Panc1 (cell line): ENCODE data around the gene DNAJA3. TPM values are rescaled to one million over a fixed set of nuclear protein-coding genes. Genes with fewer than 3 reads are reported as not detected.

Experiments
- ATAC-seq: fragments of 200-7000 bp; cut with Tn5 transposase; 2 replicates; pipeline ENCODE4 v1.9.1; 2020; ENCODE audit warnings: mild to moderate bottlenecking, moderate library complexity
- BruUV-seq: library from RNA; stranded (reverse); fragments of 400-500 nt; replicated peaks from 2 replicates; lab custom pipeline; 2021; lab: Mats Ljungman, UMichigan
- CTCF ChIA-PET: fragments of 300-600 bp; sonication (Branson Sonifier 250); formaldehyde crosslinking; loops from one replicate; lab custom pipeline; 2022; ENCODE audit warnings: antibody characterized with exemption; lab: Charles Lee
- POLR2A ChIA-PET: fragments of 300-600 bp; sonication (Branson Sonifier 250); formaldehyde crosslinking; loops from one replicate; lab custom pipeline; 2022; ENCODE audit warnings: antibody characterized with exemption; lab: Charles Lee
- DNase-seq: peaks from one replicate; pipeline ENCODE4 v3.0.0-alpha.2; 2010; ENCODE audit warnings: low read depth, low spot score
- H3K27ac ChIP-seq: 2 replicates; pipeline ENCODE4 v1.5.1; 2011; ENCODE audit warnings: mild to moderate bottlenecking, low read length, inconsistent platforms
- H3K27me3 ChIP-seq: fragments of 200-500 bp; sonication (Bioruptor generic); 2 replicates; pipeline ENCODE4 v1.6.0; 2014; ENCODE audit warnings: low read length, inconsistent platforms; ENCODE audit not compliant: control insufficient read depth, insufficient read depth
- H3K36me3 ChIP-seq: fragments of 200-500 bp; sonication (Bioruptor generic); 2 replicates; pipeline ENCODE4 v1.5.1; 2014; ENCODE audit warnings: inconsistent platforms, mild to moderate bottlenecking, low read length, moderate library complexity; ENCODE audit not compliant: control insufficient read depth, insufficient read depth
- H3K4me1 ChIP-seq: 2 replicates; pipeline ENCODE4 v1.5.1; 2011; ENCODE audit warnings: inconsistent platforms, mild to moderate bottlenecking, low read length, moderate library complexity; ENCODE audit not compliant: control insufficient read depth, insufficient read depth
- H3K4me3 ChIP-seq, 2 experiments: 2 replicates each; pipeline ENCODE4 v1.5.1; 2011 to 2012; ENCODE audit warnings: low read depth in 2 of 2, low read length in 2 of 2, mild to moderate bottlenecking in 2 of 2, inconsistent platforms in 1 of 2, moderate library complexity in 1 of 2
- H3K9me3 ChIP-seq: fragments of 200-500 bp; sonication (Bioruptor generic); 2 replicates; pipeline ENCODE4 v1.5.1; 2014; ENCODE audit warnings: low read depth, mild to moderate bottlenecking, inconsistent platforms, low read length, moderate library complexity; ENCODE audit not compliant: control insufficient read depth, insufficient read depth
- POLR2AphosphoS5 ChIP-seq: IDR thresholded peaks from 2 replicates; pipeline ENCODE4 v1.6.1; 2012; ENCODE audit warnings: mild to moderate bottlenecking, low read depth, low read length, moderate library complexity
- SIN3A ChIP-seq: IDR thresholded peaks from 2 replicates; pipeline ENCODE4 v1.6.1; 2012; ENCODE audit warnings: low read depth, mild to moderate bottlenecking, low read length, moderate library complexity, borderline replicate concordance; ENCODE audit not compliant: insufficient read depth
- TCF7L2 ChIP-seq: IDR thresholded peaks from 2 replicates; pipeline ENCODE4 v1.6.1; 2011; ENCODE audit warnings: mild to moderate bottlenecking, low read depth, low read length, inconsistent platforms
- in situ Hi-C: cut with HindIII; loops from 2 replicates; pipeline ENCODE4 v1.10.0; 2016; ENCODE audit warnings: low sequenced_read_pairs, low pct_unique_long_range_greater_than_20kb
- intact Hi-C: fragments of 100-400 bp; cut with micrococcal nuclease; formaldehyde crosslinking; loops from one replicate; pipeline ENCODE4 v1.10.0; 2022; ENCODE audit not compliant: unreplicated experiment
- total RNA-seq: library from RNA; stranded (reverse); gene quantifications from one replicate; pipeline ENCODE4 v1.2.1, GENCODE V29; 2021; ENCODE audit not compliant: unreplicated experiment
- TF ChIP-seq, protein P1 (sequence below), 2 experiments: IDR thresholded peaks; 2 replicates each; pipeline ENCODE4 v1.6.1; 2011 to 2012; ENCODE audit warnings: low read depth in 2 of 2, control low read depth in 1 of 2, low read length in 1 of 2, mild to moderate bottlenecking in 1 of 2, moderate library complexity in 1 of 2; ENCODE audit not compliant: insufficient read depth in 1 of 2
- TF ChIP-seq, protein P2 (sequence below): fragments of 450-650 bp; IDR thresholded peaks from 2 replicates; pipeline ENCODE4 v1.5.1; 2017; ENCODE audit warnings: mild to moderate bottlenecking

DNAJA3 gene
- total RNA-seq, 1 experiment from 2014 or later: 68.7 TPM

- DNase-seq: no peak
- BruUV-seq: no TSS peak
- peaks cover 7% of the 10 kb centered on the region; the same call in 1 of the 2 replicates for H3K4me1 ChIP-seq
- H3K9me3 ChIP-seq: no peaks in the 10 kb centered on the region
- CTCF ChIA-PET: interaction anchor here (1.0 kb wide), 1 partner anchor 12 kb away, joined by 3 read pairs; no protein-coding TSS in a partner anchor
- peak; percentile 43 for ATAC-seq
- POLR2A ChIA-PET: no interaction called here
- H3K36me3 ChIP-seq: no peaks in the 10 kb centered on the region
- intact Hi-C loops (no loop called here), in situ Hi-C loops (no loop called here)
- TF ChIP-seq, protein P1, sequence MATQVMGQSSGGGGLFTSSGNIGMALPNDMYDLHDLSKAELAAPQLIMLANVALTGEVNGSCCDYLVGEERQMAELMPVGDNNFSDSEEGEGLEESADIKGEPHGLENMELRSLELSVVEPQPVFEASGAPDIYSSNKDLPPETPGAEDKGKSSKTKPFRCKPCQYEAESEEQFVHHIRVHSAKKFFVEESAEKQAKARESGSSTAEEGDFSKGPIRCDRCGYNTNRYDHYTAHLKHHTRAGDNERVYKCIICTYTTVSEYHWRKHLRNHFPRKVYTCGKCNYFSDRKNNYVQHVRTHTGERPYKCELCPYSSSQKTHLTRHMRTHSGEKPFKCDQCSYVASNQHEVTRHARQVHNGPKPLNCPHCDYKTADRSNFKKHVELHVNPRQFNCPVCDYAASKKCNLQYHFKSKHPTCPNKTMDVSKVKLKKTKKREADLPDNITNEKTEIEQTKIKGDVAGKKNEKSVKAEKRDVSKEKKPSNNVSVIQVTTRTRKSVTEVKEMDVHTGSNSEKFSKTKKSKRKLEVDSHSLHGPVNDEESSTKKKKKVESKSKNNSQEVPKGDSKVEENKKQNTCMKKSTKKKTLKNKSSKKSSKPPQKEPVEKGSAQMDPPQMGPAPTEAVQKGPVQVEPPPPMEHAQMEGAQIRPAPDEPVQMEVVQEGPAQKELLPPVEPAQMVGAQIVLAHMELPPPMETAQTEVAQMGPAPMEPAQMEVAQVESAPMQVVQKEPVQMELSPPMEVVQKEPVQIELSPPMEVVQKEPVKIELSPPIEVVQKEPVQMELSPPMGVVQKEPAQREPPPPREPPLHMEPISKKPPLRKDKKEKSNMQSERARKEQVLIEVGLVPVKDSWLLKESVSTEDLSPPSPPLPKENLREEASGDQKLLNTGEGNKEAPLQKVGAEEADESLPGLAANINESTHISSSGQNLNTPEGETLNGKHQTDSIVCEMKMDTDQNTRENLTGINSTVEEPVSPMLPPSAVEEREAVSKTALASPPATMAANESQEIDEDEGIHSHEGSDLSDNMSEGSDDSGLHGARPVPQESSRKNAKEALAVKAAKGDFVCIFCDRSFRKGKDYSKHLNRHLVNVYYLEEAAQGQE (IDR thresholded peaks at IDR 0.05; ENCODE audit: insufficient read depth in 1 of 2, low read depth in 2 of 2, low read length in 1 of 2): no peak
- TF ChIP-seq TCF7L2 (no peak), SIN3A (no peak; the same call in 1 of the 2 replicates), POLR2AphosphoS5 (no peak)
- TF ChIP-seq, protein P2, sequence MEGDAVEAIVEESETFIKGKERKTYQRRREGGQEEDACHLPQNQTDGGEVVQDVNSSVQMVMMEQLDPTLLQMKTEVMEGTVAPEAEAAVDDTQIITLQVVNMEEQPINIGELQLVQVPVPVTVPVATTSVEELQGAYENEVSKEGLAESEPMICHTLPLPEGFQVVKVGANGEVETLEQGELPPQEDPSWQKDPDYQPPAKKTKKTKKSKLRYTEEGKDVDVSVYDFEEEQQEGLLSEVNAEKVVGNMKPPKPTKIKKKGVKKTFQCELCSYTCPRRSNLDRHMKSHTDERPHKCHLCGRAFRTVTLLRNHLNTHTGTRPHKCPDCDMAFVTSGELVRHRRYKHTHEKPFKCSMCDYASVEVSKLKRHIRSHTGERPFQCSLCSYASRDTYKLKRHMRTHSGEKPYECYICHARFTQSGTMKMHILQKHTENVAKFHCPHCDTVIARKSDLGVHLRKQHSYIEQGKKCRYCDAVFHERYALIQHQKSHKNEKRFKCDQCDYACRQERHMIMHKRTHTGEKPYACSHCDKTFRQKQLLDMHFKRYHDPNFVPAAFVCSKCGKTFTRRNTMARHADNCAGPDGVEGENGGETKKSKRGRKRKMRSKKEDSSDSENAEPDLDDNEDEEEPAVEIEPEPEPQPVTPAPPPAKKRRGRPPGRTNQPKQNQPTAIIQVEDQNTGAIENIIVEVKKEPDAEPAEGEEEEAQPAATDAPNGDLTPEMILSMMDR: no peak
- H3K27me3 ChIP-seq: no peaks in the 10 kb centered on the region
- peak overlapping the region; percentile 64 to 80 for H3K4me3 ChIP-seq
- H3K27ac ChIP-seq: peak overlapping the region; percentile 83
Observed at GRCh38 chr16:4415538-4416199, 10.0 kb upstream of the DNAJA3 start.

- intact Hi-C loops: no loop called here
- in situ Hi-C loops: no loop called here
- ATAC-seq: peak; percentile 97
- ChIA-PET POLR2A (no interaction called here), CTCF (no interaction called here)
- Histone ChIP-seq H3K4me3 (peak within 1 kb of the TSS; percentile 64 to 80), H3K4me1 (peaks cover 7% of the 10 kb centered on the region; the same call in 1 of the 2 replicates), H3K9me3 (no peaks in the 10 kb centered on the region), H3K36me3 (no peaks in the 10 kb centered on the region), H3K27me3 (no peaks in the 10 kb centered on the region), H3K27ac (peak within 1 kb of the TSS; percentile 83)
- DNase-seq: no peak
- BruUV-seq: no TSS peak
- TF ChIP-seq, protein P1 (IDR thresholded peaks at IDR 0.05; ENCODE audit: insufficient read depth in 1 of 2, low read depth in 2 of 2, low read length in 1 of 2): no peak
- TF ChIP-seq SIN3A: peak; percentile 28; the same call in 1 of the 2 replicates
- TF ChIP-seq, protein P2: no peak
- TF ChIP-seq POLR2AphosphoS5: peak; percentile 50; the same call in 1 of the 2 replicates
Observed at GRCh38 chr16:4416200-4417032, 9.3 kb upstream of the DNAJA3 start, which contains the start of gene CORO7. Gene CORO7 (minus strand): TSS chr16:4416596. CDS start chr16:4416518, 78 bp downstream.
